Endodermal cell (in vitro differentiated cells): ENCODE data around the gene RADIL. TPM values are rescaled to one million over a fixed set of nuclear protein-coding genes. Genes with fewer than 3 reads are reported as not detected.

Experiments
- DNase-seq: peaks from one replicate; pipeline ENCODE4 v3.0.0-alpha.2; 2017
- H3K27ac ChIP-seq: 2 replicates; pipeline ENCODE4 v1.5.1; 2013; ENCODE audit warnings: mild to moderate bottlenecking, low read depth, low read length, moderate library complexity
- H3K27me3 ChIP-seq: 2 replicates; pipeline ENCODE4 v1.6.1; 2013; ENCODE audit warnings: mild to moderate bottlenecking, low read length, moderate library complexity; ENCODE audit not compliant: insufficient read depth, control insufficient read depth, poor library complexity, severe bottlenecking
- H3K36me3 ChIP-seq: 2 replicates; pipeline ENCODE4 v1.7.0; 2013; ENCODE audit warnings: mild to moderate bottlenecking, low read length, moderate library complexity; ENCODE audit not compliant: control insufficient read depth, insufficient read depth
- H3K4me1 ChIP-seq: one replicate; pipeline ENCODE4 v1.7.0; 2013; ENCODE audit warnings: low read length; ENCODE audit not compliant: control insufficient read depth, insufficient read depth
- H3K4me3 ChIP-seq: 2 replicates; pipeline ENCODE4 v1.5.1; 2013; ENCODE audit warnings: mild to moderate bottlenecking, low read length, moderate library complexity
- H3K9ac ChIP-seq: 2 replicates; pipeline ENCODE4 v1.6.1; 2013; ENCODE audit warnings: mild to moderate bottlenecking, low read length, moderate library complexity; ENCODE audit not compliant: poor library complexity, severe bottlenecking; ENCODE audit errors: extremely low read depth
- H3K9me3 ChIP-seq: 2 replicates; pipeline ENCODE4 v1.6.1; 2013; ENCODE audit warnings: mild to moderate bottlenecking, low read length, moderate library complexity; ENCODE audit not compliant: control insufficient read depth
- H3K27ac Mint-ChIP-seq: 2 replicates; pipeline ENCODE4 v1.8.0; 2020; ENCODE audit warnings: mixed read lengths
- H3K27me3 Mint-ChIP-seq: 2 replicates; pipeline ENCODE4 v1.8.0; 2021; ENCODE audit warnings: mild to moderate bottlenecking, mixed read lengths; ENCODE audit not compliant: insufficient read depth
- H3K36me3 Mint-ChIP-seq: 2 replicates; pipeline ENCODE4 v1.8.0; 2020; ENCODE audit warnings: low read depth, mixed read lengths
- H3K4me1 Mint-ChIP-seq: 2 replicates; pipeline ENCODE4 v1.8.0; 2020; ENCODE audit warnings: mixed read lengths
- H3K4me3 Mint-ChIP-seq: 2 replicates; pipeline ENCODE4 v1.8.0; 2020; ENCODE audit warnings: mild to moderate bottlenecking, moderate library complexity, mixed read lengths
- H3K9me3 Mint-ChIP-seq: 2 replicates; pipeline ENCODE4 v1.8.0; 2020; ENCODE audit warnings: mild to moderate bottlenecking, mixed read lengths
- CTCF ChIP-seq: fragments of 200-600 bp; sonication (generic); conservative IDR thresholded peaks from 2 replicates; pipeline ENCODE4 v1.5.0; 2021; ENCODE audit warnings: antibody characterized with exemption, mild to moderate bottlenecking
- WGBS, 2 experiments: methylation state at CpG; one replicate each; pipeline versions ENCODE4 v1.1.5 to v1.1.7; 2013; ENCODE audit warnings: missing lambda C conversion rate in 2 of 2, mixed read lengths in 1 of 2; ENCODE audit not compliant: insufficient coverage in 1 of 2, insufficient read length in 1 of 2; 5-methylcytosine and 5-hydroxymethylcytosine counted together
- total RNA-seq, 2 donors: library from RNA; stranded (reverse); fragmentation: NEBNext Ultra II Directional in 1 of 2; extraction: Animal tissue kit (Norgen Biotek cat#: 25700) in 1 of 2; gene quantifications; 2 replicates in 1 of 2; 3 replicates in 1 of 2; pipeline ENCODE4 v1.2.1, GENCODE V29; 2021

Gene RADIL
- total RNA-seq, 2 donors from 2014 or later, result 34.9 to 47.6 TPM

- Histone ChIP-seq H3K4me3 (no peak overlapping the region), H3K9me3 (peaks cover under 1% of the 10 kb centered on the region), H3K27me3 (no peaks in the 10 kb centered on the region), H3K27ac (no peak overlapping the region), H3K4me1 (no peaks in the 10 kb centered on the region), H3K9ac (no peak overlapping the region), H3K36me3 (peaks cover 39% of the 10 kb centered on the region)
- peak; percentile 36 for DNase-seq
- Mint-ChIP-seq H3K9me3 (peaks cover 9% of the 10 kb centered on the region), H3K36me3 (peaks cover 36% of the 10 kb centered on the region), H3K4me1 (no peaks in the 10 kb centered on the region), H3K27me3 (no peaks in the 10 kb centered on the region), H3K27ac (no peak overlapping the region), H3K4me3 (no peak overlapping the region)
- no peak for TF ChIP-seq CTCF
- WGBS, 2 experiments, result 94 to 100% methylated on average over 1 to 24 of the region's 26 CpGs
Measured at GRCh38 chr7:4789194-4790077, 94.1 kb downstream of the RADIL start.

GRCh38 chr7:4788627-4789189 is 94.8 kb downstream of the RADIL start:
- no peaks in the 10 kb centered on the region for H3K27me3 ChIP-seq
- H3K9me3 ChIP-seq, result no peaks in the 10 kb centered on the region
- DNase-seq, result no peak
- no peaks in the 10 kb centered on the region for H3K4me1 Mint-ChIP-seq
- peaks cover 28% of the 10 kb centered on the region for H3K36me3 Mint-ChIP-seq
- H3K36me3 ChIP-seq, result peaks cover 39% of the 10 kb centered on the region
- H3K4me3 Mint-ChIP-seq, result no peak overlapping the region
- no peak overlapping the region for H3K4me3 ChIP-seq
- no peak for TF ChIP-seq CTCF
- no peak overlapping the region for H3K9ac ChIP-seq
- H3K27me3 Mint-ChIP-seq, result no peaks in the 10 kb centered on the region
- H3K27ac ChIP-seq, result no peak overlapping the region
- no peaks in the 10 kb centered on the region for H3K4me1 ChIP-seq
- H3K27ac Mint-ChIP-seq, result no peak overlapping the region
- peaks cover 1% of the 10 kb centered on the region for H3K9me3 Mint-ChIP-seq
- WGBS, 2 experiments, result 95 to 100% methylated on average over 13 to 27 of the region's 27 CpGs

- 93 to 96% methylated on average over 14 to 23 of the region's 23 CpGs for WGBS, 2 experiments
Measured at GRCh38 chr7:4787947-4788626, 95.4 kb downstream of the RADIL start.

More at GRCh38 chr7:4787947-4788626, 95.4 kb downstream of the RADIL start:
- Histone ChIP-seq H3K27me3 (no peaks in the 10 kb centered on the region), H3K9me3 (no peaks in the 10 kb centered on the region), H3K9ac (no peak overlapping the region), H3K36me3 (peaks cover 42% of the 10 kb centered on the region), H3K27ac (no peak overlapping the region), H3K4me1 (no peaks in the 10 kb centered on the region), H3K4me3 (no peak overlapping the region)
- no peak for DNase-seq
- H3K9me3 Mint-ChIP-seq, result no peaks in the 10 kb centered on the region
- H3K36me3 Mint-ChIP-seq, result peaks cover 27% of the 10 kb centered on the region
- no peaks in the 10 kb centered on the region for H3K4me1 Mint-ChIP-seq
- H3K4me3 Mint-ChIP-seq, result no peak overlapping the region
- no peak for TF ChIP-seq CTCF
- H3K27ac Mint-ChIP-seq, result no peak overlapping the region
- H3K27me3 Mint-ChIP-seq, result no peaks in the 10 kb centered on the region
